K562 (cell line): Measurements from ENCODE around the gene TYW1. TPM values are rescaled to one million over a fixed set of nuclear protein-coding genes. Genes with fewer than 3 reads are reported as not detected.
A peak's percentile ranks its signal among the peaks of the same experiment; 100 is the strongest.
"Not testable (repeated sequence)": the region's sequence is repeated elsewhere in the genome, so short reads cannot be mapped to it uniquely, and the experiment has no call there.

ENCODE experiments used
- ATAC-seq: fragments of 200-7000 bp; cut with Tn5 transposase; 3 replicates; pipeline ENCODE4 v1.9.1; 2020; ENCODE audit warnings: moderate library complexity
- BruUV-seq: library from RNA; stranded (reverse); fragments of 400-500 nt; replicated peaks from 2 replicates; lab custom pipeline; 2021; lab: Mats Ljungman, UMichigan
- CTCF ChIA-PET: fragments of 300-600 bp; formaldehyde crosslinking; extraction: SDS; loops from one replicate; lab custom pipeline; 2021; ENCODE audit warnings: low intra/inter-chr PET ratio; lab: Yijun Ruan, JAX
- POLR2A ChIA-PET: fragments of 300-600, 350-650 bp; sonication (Branson Sonifier 250); formaldehyde crosslinking; extraction: SDS; loops from one replicate; lab custom pipeline; 2021; ENCODE audit warnings: antibody characterized with exemption, inconsistent platforms; lab: Yijun Ruan, JAX
- DNase-seq, 4 experiments: peaks; one replicate each; pipeline versions ENCODE4 v3.0.0 to v3.0.0-alpha.2; 2011 to 2018; ENCODE audit warnings: low spot score in 3 of 4, mixed read lengths in 3 of 4; ENCODE audit errors: extremely low read depth in 1 of 4
- FAIRE-seq: peaks from 2 replicates; lab custom pipeline; 2011; peaks lifted over from hg19 to GRCh38; lab: Jason Lieb, UNC
- H2AFZ ChIP-seq: 2 replicates; pipeline ENCODE4 v1.6.0; 2011; ENCODE audit warnings: low read depth, low read length, control low read depth, inconsistent platforms
- H3K27ac ChIP-seq: fragments of 200-600 bp; 3 replicates; pipeline ENCODE4 v1.8.0; 2011; ENCODE audit warnings: low read depth, mild to moderate bottlenecking, control low read depth, inconsistent platforms, low read length, moderate library complexity, mixed read lengths; ENCODE audit errors: extremely low read depth
- H3K27me3 ChIP-seq, 2 experiments: fragments of 300-600 bp in 1 of 2; 2 replicates in 1 of 2; 3 replicates in 1 of 2; pipeline versions ENCODE4 v1.6.0 to v1.8.0; 2011; ENCODE audit warnings: inconsistent platforms in 2 of 2, low read length in 2 of 2, mild to moderate bottlenecking in 1 of 2, mixed read lengths in 1 of 2, moderate library complexity in 1 of 2; ENCODE audit not compliant: control insufficient read depth in 2 of 2, insufficient read depth in 2 of 2
- H3K36me3 ChIP-seq: fragments of 300-600 bp; 3 replicates; pipeline ENCODE4 v1.8.0; 2011; ENCODE audit warnings: mild to moderate bottlenecking, low read length, inconsistent platforms; ENCODE audit not compliant: control insufficient read depth, insufficient read depth
- H3K4me1 ChIP-seq, 2 experiments: fragments of 200-600 bp in 1 of 2; replicated peaks in 1 of 2; 2 replicates in 1 of 2; 3 replicates in 1 of 2; pipeline versions ENCODE4 v1.5.1 to v1.8.0; 2011; ENCODE audit warnings: inconsistent platforms in 2 of 2, low read length in 2 of 2, mild to moderate bottlenecking in 1 of 2, mixed read lengths in 1 of 2, moderate library complexity in 1 of 2; ENCODE audit not compliant: control insufficient read depth in 2 of 2, insufficient read depth in 2 of 2
- H3K4me2 ChIP-seq: 2 replicates; pipeline ENCODE4 v1.6.1; 2011; ENCODE audit warnings: low read length, control low read depth, inconsistent platforms, mixed read lengths; ENCODE audit not compliant: insufficient read depth
- H3K4me3 ChIP-seq: fragments of 200-600 bp; sonication (generic), shearing (Covaris generic); 2 replicates; pipeline ENCODE4 v1.5.1; 2016; ENCODE audit warnings: control low read depth, inconsistent platforms
- H3K79me2 ChIP-seq: fragments of 200-600 bp; 3 replicates; pipeline ENCODE4 v1.8.0; 2011; ENCODE audit warnings: low read length, inconsistent platforms; ENCODE audit not compliant: control insufficient read depth, insufficient read depth
- H3K9ac ChIP-seq, 2 experiments: 2 replicates each; pipeline versions ENCODE4 v1.6.0 to v1.6.1; 2011; ENCODE audit warnings: low read depth in 2 of 2, low read length in 2 of 2, control low read depth in 1 of 2, inconsistent platforms in 1 of 2, mild to moderate bottlenecking in 1 of 2, mixed read lengths in 1 of 2; ENCODE audit not compliant: insufficient read depth in 1 of 2
- H3K9me1 ChIP-seq: one replicate; pipeline ENCODE4 v1.6.0; 2011; ENCODE audit warnings: inconsistent platforms, mild to moderate bottlenecking, low read length, moderate library complexity; ENCODE audit not compliant: control insufficient read depth, insufficient read depth
- H3K9me3 ChIP-seq: replicated peaks from 2 replicates; pipeline ENCODE4 v1.5.1; 2011; ENCODE audit warnings: low read depth, low read length, inconsistent platforms; ENCODE audit not compliant: control insufficient read depth, insufficient read depth
- H4K20me1 ChIP-seq: replicated peaks from 2 replicates; pipeline ENCODE4 v1.6.1; 2011; ENCODE audit warnings: low read length, inconsistent platforms, mixed read lengths; ENCODE audit not compliant: control insufficient read depth, insufficient read depth
- NFIC ChIP-seq: fragments of 450-650 bp; IDR thresholded peaks from 2 replicates; pipeline ENCODE4 v1.6.1; 2017; ENCODE audit warnings: mild to moderate bottlenecking, inconsistent platforms
- WGBS: fragments of 100-300 bp; shearing (Covaris generic); methylation state at CpG from one replicate; pipeline ENCODE4 v1.1.6; 2016; ENCODE audit warnings: low coverage, mixed read lengths; ENCODE audit not compliant: insufficient coverage; ENCODE audit errors: missing lambda C conversion rate; 5-methylcytosine and 5-hydroxymethylcytosine counted together
- in situ Hi-C: fragments of 300-500 bp; cut with MboI; formaldehyde crosslinking; loops from 4 replicates; pipeline ENCODE4 v1.15.0; 2018; ENCODE audit warnings: inconsistent platforms, mixed read lengths
- intact Hi-C: fragments of 100-400 bp; cut with micrococcal nuclease; formaldehyde crosslinking; loops from 2 replicates; pipeline ENCODE4 v1.14.2; 2022
- polyA plus RNA-seq, 8 experiments: library from polyadenylated mRNA; depleted of rRNA in 4 of 8; stranded (reverse) in 5 of 8; unstranded in 3 of 8; fragments of >200 nt; fragmentation: Nextera tagmentation in 2 of 8; fragmentation: Illumina TruSeq in 1 of 8; extraction: Ambion mirVana in 2 of 8; extraction: Trizol in 1 of 8; gene quantifications; 2 replicates each; pipeline versions ENCODE4 v1.2.1 to v1.2.3, GENCODE V29; 2011 to 2014; ENCODE audit warnings: inconsistent platforms in 1 of 8, missing spikeins in 1 of 8
- total RNA-seq, 7 experiments: library from RNA; depleted of rRNA in 6 of 7; stranded (reverse); fragments of >200 nt in 6 of 7; fragmentation: Illumina TruSeq in 2 of 7; extraction: Trizol in 2 of 7; gene quantifications; 2 replicates each; pipeline versions ENCODE4 v1.2.1 to v1.2.3, GENCODE V29; 2011 to 2021; ENCODE audit warnings: low replicate concordance in 1 of 7

The TYW1 gene
- total and polyA plus RNA-seq, 9 of the 15 experiments (the other 6 are each of a cell fraction or from before 2014, with no cell fraction given), result 17.4 to 32.0 (median 26.2) TPM

DNA sequence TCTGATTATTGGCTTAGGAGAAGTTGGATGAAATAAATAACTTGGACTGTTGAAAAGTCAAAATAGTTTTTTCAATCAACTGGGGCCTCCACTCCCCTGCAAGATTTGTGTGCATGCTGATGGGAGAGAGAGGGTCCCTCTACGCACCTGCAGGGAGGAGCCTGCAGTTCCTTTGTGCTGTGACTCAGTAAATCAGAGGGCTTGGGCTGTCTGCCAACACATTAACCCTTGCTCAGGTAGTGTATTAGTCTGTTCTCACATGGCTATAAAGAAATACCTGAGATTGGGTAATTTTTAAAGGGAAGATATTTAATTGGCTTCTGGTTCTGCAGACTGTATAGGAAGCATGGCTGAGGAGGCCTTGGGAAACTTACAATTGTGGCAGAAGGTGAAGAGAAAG is 261.1 kb downstream of the TYW1 start:
- POLR2A ChIA-PET, H3K36me3 ChIP-seq, H3K4me1 ChIP-seq, H3K9me1 ChIP-seq, H3K27me3 ChIP-seq, H3K4me3 ChIP-seq: not testable (repeated sequence)
- 0 out of 2 replicates have a peak, but pooled peaks have one; percentile 14 for TF ChIP-seq NFIC
- TF ChIP-seq, all 486 proteins: peak for 1; not testable (repeated sequence) for 485
- H3K79me2 ChIP-seq, H3K9ac ChIP-seq, H3K27ac ChIP-seq, ATAC-seq, H2AFZ ChIP-seq, intact Hi-C loops, CTCF ChIA-PET, in situ Hi-C loops, DNase-seq, H3K9me3 ChIP-seq, H4K20me1 ChIP-seq, FAIRE-seq, H3K4me2 ChIP-seq, BruUV-seq: not testable (repeated sequence)
- no CpG with 5 or more reads among the region's 1 CpG for WGBS

- H2AFZ ChIP-seq, H3K4me2 ChIP-seq, H3K9me3 ChIP-seq, CTCF ChIA-PET, in situ Hi-C loops, H3K9me1 ChIP-seq, H3K4me3 ChIP-seq, H3K36me3 ChIP-seq, H3K79me2 ChIP-seq, H3K27me3 ChIP-seq, H3K9ac ChIP-seq, FAIRE-seq, H3K27ac ChIP-seq, intact Hi-C loops, POLR2A ChIA-PET, H4K20me1 ChIP-seq, BruUV-seq, ATAC-seq, DNase-seq, H3K4me1 ChIP-seq: not testable (repeated sequence)
- 80% methylated on average over 6 of the region's 6 CpGs for WGBS
Observed at GRCh38 chr7:67259363-67259762, 262.7 kb downstream of the TYW1 start.
